Renal cortex interstitium (tissue), 11 donors: ENCODE measurements around the gene KMT2C. TPM values are rescaled to one million over a fixed set of nuclear protein-coding genes. Genes with fewer than 3 reads are reported as not detected.

Experiments used
- DNase-seq, 11 donors: peaks; one replicate each; pipeline ENCODE4 v3.0.0-alpha.2; 2013; ENCODE audit warnings: low read depth in 9 of 11, low spot score in 4 of 11; ENCODE audit errors: extremely low read depth in 1 of 11
- polyA plus RNA-seq, 3 donors: library from polyadenylated mRNA; unstranded; fragments of 120-200 nt; gene quantifications; one replicate each; pipeline ENCODE4 v1.2.1, GENCODE V29; 2013; ENCODE audit not compliant: insufficient read length in 3 of 3

KMT2C gene
- polyA plus RNA-seq, 3 donors, result 37.1 to 42.5 (median 39.3) TPM

DNA sequence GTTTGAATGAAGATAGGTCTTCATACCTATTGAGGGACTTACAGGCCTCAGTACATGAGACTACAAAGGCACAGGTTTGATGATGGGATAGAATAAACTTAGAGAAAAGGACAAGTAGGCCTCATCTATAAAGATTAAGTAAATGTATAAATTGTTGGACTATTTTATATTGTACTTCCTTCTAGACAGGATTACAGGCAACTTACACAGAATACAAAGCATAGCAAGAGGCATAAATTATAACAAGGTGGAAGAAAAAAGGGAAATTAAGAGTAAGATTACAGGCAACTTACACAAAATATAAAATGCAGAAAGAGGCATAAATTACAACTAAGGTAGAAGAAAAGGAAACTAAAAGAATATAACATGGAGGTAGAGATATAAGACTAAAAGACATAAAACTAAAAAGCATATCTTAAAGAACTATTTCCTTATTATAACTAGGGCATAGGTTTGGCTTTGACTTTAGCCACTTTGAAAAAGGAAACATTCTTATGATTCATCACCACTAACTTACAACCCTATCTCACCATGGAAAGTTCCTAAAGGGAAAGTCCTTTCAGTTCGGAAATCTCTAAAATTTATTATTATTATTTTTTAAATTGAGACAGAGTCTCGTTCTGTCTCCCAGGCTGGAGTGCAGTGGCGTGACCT is 257.3 kb downstream of the KMT2C start:
- DNase-seq, result no peak

DNA sequence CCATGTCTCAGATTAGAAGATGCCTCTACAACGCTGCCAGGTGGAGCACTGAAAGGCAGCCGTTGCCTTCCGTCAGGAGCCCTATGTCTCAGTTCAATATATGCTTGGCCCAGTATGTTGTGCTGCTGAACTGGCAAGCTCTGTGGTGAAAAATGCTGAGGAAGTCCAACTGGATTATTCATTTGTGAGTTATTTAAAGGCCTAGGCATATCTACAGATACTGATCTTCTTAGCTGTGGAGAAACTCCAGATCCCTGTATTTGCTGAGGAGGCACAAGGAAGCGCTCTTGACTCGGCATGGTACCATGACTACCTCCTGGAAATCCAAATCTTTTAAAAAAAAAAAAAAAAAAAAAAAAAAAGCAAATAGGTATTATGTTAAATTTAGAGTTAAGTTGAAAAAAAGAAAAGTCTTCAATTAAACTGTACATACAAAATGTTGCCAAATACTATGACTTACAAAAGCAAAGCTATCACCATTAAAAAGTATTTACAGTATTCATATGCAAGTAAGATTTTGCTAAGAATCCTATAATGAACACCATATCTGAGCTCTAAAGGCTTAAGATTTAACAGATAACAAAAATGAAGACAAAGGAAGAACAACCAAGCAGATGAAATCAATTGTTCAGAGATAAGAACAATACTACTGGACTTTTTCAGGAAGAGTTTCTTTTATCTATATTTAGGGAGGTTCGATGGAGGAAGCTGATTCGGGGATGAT is 258.0 kb downstream of the KMT2C start:
- no peak for DNase-seq

DNA sequence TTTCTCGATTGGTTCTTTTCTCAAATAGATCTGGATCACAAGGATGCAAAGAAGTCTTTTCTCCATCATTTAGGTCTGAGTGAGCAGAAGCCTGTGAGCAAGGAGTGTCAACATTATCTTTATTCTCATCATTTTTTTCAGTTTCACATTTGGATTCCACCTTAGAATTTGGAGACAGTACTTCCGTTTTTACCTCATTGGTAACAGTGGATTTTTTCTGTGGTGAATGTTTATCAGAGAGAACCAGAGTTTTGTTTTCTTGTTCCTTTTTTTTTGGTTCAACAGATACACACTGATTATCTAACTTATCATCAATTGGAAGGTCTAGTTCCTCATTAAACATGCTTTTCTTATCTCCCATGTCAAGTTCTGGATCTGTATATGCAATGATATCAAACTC is 259.0 kb downstream of the KMT2C start:
- no peak for DNase-seq

DNA sequence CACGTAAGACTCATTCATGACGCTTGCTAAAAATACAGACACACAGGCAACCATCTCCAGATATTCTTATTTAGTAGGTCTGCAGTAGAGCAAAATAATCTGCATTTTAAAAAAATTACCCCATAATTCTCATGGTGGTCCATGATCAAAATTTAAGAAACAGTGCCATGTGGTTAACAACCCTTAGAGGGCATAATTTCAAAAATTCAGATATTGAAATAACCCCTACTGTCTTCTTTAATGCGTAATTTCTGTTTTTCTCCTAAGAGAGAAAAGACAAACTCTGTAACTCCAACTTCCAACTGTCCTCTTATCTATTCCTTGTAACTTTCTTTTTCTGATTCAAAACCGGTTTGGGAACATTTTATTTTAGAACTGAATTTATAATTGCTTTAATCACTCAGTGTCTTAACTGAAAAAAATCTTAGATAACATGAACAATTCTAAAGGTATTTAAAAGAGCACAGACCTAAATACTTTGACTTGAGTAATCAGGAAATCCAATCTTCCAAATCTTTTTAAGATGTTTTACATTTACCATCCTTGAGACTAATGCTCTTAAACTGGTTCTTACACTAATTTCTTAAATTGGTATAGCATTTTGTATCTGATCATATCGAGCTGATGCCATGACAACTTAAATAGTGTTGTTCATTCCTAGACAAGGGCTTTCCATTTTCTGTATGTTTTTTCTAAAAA is 262.3 kb downstream of the KMT2C start:
- DNase-seq, result no peak

DNA sequence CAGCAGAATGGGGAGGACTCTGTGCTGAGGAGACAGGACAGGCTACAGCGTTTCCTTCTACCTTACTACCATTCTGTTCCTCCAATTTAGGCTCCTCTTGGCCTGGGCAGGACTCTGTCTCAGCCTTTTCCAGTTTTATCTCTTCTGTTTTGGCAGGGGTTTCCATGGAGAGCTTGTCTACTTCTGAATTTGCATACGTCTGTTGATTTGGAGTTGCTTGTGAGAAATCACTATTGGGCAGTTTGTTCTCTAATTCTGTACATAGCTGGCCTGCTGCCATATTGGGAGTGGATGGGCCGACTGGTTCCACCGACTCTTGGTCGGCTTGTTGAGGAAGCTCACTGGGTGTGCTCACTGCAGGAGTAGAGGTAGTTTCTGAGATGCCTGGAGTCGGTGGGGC is 273.5 kb downstream of the KMT2C start:
- no peak for DNase-seq

DNA sequence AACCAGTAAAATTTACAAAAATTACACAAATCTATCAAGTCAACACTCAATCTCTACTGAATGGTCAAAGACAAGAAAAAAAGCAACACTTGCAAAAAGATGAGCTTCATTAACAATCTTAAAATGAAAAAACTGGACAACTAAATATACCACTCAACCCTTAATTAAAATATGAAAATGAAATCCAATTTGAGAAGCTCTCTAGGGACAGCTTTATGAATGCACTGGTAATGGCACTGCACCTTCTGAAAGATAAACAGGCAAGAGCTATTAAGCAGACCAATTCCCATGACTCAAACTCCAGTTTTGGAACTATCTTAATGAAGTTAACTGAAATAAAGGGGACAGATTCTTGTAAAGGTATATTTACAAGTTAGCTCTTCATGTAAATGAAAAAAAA is 274.6 kb downstream of the KMT2C start:
- no peak for DNase-seq

DNA sequence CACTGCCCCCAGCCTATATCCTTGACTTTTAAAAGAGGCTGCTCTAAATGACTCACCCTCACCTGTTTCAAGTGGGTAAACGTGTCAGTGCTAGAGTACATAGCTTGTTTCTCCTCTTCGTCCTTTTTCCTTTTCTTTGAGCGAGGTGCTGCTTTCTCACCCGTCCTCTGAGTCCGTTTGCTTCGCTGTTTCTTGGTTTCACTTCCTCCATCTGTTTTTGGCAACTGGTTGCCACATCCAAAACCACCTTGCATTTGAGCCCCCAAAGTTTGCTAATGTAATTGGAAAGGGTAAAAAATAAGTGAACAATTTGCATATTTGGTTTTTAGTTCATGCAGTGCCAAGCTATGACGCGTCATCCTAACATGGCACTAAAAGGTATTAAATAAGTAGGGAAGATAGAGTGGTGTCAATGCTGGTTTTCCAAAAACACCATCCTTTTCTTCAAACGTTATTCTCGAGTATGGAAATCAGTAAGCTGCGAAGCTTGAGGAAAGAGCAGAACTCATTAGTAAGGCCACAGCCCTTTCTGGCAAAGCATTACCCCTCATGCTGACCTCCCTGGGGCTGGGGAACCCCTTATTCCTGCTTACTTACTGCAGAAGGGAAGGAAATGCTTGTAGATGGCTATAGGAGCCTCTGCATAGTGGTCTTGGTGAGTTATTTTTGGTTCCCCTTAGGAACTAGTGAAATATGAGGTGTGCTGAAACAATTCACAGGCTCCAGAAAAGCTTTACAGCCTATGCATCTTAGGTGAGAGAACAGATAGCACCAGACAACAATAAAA is 276.8 kb downstream of the KMT2C start:
- DNase-seq, result no peak

DNA sequence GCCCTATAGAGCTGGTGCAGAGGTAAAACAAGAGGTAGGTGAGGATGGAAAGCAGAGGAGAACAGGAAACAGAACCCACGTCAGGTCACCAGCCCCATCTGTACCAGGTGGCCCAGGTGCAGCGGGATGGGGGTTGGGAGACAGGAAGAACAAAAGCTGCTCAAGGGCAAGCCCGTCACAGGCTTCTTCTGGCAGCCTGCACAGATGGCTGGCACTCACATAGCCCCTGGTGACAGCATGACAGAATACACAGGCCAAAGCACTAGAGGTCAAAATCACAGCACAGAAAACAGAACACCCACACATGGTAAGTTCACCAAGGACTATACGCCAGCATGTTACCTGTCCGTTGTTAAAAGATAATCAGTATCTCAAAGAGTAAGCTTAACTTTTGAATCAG is 283.5 kb downstream of the KMT2C start:
- DNase-seq, result no peak

DNA sequence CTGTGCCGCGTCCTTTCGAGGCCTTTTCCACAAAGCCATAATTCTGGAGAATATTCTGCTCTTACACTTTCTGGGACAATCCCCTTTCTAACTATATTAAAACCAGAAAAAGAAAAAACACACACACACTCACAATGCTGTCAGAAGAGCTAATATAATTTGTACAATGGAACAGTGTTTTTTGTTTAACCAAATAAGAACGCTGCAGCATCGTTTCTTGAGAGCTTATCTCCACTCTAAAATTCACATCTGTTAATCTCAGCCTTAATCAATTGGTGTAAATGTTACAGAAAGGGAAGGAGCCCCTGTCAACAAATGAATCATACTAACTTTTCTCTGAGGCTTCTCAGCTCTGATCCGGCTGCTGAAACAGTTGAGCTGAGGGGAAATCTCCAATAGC is 286.4 kb downstream of the KMT2C start:
- no peak for DNase-seq

DNA sequence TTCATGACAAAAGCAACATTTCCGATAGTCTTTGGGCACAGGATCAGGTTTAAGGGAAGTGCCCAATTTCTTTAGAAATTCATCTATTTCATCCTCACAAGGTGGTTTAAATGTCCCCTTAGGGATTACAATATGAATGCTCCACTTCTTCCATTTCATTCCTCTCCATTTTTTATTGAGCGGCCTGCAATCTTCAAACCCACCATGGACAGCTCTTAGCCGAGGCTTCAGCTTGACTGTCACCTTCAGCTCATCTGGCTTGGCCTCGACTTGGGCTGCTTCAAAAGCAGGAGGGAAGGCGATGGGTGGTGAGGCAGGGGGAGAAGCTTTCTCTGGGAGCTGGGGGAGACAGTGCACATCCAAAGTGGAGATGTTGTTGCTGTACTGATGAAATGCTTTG is 287.1 kb downstream of the KMT2C start:
- no peak for DNase-seq

DNA sequence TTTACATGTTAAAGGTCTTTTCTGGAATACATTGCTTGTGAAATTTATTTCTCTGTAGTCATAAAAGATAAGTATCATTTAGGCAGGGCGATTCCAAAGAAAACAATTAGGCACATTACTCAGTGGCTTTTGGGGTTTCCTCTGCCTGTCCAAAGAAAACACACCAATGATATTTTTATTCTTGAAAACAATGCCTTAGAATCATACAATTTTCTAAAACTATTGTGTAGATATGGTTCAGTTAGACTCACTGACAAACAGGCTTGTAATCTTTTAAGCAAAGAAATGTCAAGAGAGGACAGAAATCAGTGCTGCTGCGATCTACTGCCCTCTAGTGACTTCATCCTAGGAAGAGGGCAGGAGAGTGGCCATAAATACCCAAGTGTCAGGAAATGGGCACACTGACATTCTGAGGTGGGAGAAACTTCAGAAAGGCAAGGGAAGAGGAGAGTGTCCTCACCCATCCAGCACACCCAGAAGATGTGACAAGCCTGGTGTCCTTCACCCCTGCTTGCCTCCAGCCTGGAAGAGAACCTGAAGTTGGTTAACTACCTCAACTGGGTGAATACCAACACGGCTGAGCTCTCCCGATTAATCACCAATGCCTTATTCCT is 289.8 kb downstream of the KMT2C start:
- peak in 7 of 11 donors; percentile 8 to 24 (median 22) for DNase-seq

DNA sequence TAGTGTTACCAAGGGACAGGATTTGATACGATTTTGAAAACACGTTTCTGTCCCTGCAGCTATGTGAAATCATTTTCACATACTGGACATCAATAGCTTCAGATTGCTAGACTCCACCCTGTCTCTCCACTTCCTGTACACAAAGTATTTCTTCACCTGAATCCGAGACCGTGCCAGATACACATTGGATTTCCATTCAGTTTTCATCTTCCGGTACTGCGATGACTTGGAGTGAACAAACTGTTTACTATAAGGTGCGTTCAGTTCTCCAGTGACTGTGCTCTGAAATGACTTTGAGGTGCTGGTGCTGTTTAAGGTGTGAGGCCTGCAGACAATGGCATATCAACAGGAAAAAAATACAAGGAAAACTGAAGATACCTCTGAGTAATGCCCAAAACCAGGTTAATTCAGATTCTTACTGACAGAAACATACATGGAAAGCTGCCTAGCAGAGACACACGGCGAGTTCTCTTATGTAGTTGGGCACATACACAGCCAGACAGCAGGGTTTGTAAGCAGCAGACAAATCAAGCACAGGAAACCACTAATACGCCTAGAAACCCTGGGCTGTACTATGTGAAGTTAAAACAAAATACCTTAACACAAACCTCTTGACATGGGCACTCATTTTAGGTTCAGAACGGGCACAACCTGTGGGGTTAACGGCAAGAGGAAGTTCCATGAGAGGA is 291.1 kb downstream of the KMT2C start:
- no peak for DNase-seq

DNA sequence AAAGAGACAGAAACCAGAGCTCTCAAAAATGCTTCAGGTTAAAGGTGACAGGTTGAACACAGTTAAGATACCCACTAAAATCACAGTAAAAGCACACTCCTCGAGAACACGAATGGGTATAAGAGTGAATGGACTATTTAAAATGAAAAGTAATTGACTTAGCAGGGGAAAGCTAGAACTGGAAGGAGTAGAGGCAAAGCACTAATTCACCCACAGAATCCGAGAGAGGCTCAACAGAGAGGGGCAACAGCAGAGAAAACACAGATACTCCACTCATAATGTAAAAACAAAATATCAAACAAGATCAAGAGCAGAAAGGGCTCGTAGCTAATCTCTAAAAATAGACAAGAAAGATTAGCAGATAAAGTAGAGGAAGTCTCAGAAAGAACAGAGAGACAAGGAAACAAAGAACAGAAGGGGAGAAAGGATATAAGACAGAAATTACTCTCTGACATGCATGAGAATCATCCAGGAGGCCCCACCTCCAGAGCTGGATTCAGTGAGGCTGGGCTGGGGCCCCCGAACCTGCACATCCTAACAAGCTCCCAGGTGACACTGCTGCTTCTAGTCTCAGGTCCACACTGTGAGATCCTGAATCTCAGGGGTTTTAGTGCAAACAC is 292.7 kb downstream of the KMT2C start:
- DNase-seq, result no peak

DNA sequence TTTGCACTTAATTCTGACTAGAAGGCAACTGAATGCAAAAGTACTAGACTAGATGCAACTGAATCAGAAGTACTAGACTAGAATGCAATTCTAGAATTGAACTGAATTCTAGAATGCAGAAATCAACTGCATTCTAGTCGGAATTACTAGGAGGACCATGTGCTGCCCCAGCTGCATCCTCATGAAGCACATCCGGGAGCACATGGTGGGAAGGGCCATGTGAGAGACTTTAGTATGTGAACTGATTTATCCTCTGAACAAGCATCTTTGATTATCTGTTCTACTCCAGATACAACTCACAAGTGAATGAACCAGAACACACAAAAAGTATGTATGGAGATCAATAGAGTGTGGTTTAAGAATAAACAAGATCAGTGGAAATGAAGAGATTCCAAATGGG is 295.2 kb downstream of the KMT2C start:
- DNase-seq, result no peak

DNA sequence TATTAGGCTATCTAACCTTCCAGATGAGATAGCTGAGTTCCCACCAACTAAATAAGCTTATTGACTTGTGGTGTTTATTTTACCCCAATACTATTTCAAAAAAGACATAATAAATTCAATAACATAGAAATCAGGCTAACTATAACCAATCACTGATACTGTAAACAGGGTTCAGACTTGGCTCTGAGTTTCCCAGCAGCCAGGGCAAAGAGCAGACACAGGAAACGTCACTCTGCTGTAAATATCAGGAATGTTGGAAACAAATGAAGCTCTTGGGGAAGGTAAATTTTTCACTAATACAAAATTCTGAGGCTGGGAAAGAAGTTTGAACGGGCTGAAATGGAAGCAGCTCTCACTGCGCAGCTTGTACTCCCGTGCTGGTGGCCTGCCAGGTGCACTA is 295.7 kb downstream of the KMT2C start:
- no peak for DNase-seq

DNA sequence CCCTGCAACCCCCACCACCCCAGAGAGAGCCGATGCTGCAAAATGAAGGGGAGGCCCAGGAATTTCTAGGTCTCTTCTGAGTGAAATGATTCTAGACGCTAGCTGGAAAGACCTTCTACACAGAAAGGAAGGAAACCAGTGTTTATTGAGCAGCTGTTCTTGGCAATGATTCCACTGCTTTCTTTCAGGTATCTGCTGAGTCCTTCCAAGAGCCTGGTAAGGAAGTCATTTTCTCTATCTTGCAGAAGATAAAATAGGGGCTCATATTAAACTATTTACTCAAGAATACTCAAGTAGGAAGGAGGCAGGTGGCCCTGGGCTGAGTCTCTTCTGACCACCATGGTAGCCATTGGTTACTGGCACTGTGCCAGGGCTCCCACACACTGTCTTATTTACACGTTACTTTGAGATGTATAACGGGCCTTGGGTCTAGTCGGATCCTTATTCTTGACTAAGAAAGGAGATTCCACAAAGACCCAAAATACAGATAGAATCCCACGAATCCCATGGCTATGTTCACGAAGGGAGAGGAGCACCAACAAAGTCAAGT is 298.3 kb downstream of the KMT2C start:
- no peak for DNase-seq

DNA sequence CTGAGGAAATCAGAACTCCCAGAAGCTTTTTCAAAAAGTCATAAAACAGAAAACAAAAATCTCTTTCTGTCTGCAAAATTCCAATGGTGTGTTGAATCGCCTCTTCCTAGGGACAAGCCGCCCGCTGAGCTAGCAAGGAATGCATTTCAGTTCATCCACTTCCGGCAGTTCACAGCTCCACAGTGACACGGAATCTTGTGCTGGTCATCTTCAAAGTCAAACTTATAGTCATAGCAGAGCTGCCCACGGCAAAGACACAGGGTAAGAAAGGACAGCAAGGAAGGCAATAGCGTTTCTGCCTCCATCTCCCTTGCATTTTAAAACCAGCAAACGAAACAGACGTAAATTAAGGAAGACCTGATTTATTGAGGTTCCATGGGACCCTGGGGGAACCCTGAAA is 299.1 kb downstream of the KMT2C start:
- peak in 6 of 11 donors; percentile 10 to 24 (median 17) for DNase-seq

DNA sequence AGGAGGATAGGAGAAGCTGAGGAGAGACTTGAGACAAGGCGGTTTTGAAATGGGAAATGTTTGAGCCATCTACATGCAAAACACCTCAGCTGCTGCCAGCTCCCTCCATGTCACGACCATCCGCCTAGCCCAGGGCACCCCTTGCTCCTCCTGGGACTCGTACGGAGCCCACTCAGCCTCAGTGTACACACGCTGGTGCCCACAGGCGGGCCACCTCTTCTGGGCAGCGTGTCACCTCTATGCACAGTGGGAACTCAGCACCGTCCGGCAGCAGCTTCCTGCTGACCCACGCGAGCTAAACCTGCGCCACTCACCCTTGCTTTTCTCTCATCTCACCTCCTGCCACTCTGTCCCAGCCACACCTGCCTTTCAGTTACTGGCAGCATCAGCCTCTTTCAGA is 302.0 kb downstream of the KMT2C start:
- no peak for DNase-seq
